Astrocyte of the spinal cord (primary cell): ENCODE results near the gene PDE6B.

Experiments
- DNase-seq: peaks from one replicate; pipeline ENCODE4 v3.0.0; 2011; ENCODE audit warnings: low read depth, low spot score
- H3K4me3 ChIP-seq: 2 replicates; pipeline ENCODE4 v1.5.1; 2011; ENCODE audit warnings: low read depth, mild to moderate bottlenecking, low read length, moderate library complexity
- CTCF ChIP-seq: IDR thresholded peaks from 2 replicates; pipeline ENCODE4 v1.5.1; 2012; ENCODE audit warnings: low read depth, mild to moderate bottlenecking, low read length, inconsistent platforms
- in situ Hi-C: cut with HindIII; loops from 2 replicates; pipeline ENCODE4 v1.10.0; 2017; ENCODE audit warnings: low sequenced_read_pairs

Gene PDE6B

GRCh38 chr4:718460-718859 is 93.1 kb downstream of the PDE6B start:
- H3K4me3 ChIP-seq = no peak overlapping the region
- in situ Hi-C loops = no loop called here
- TF ChIP-seq CTCF = no peak
- DNase-seq = no peak
